Prostate gland (tissue), 2 donors: ENCODE data around the gene EFCAB8. TPM values are rescaled to one million over a fixed set of nuclear protein-coding genes. Genes with fewer than 3 reads are reported as not detected.
A peak's percentile ranks its signal among the peaks of the same experiment; 100 is the strongest.

ENCODE experiments used
- DNase-seq: peaks from one replicate; pipeline ENCODE4 v3.0.0-alpha.2; 2019; ENCODE audit warnings: low spot score
- H3K27ac ChIP-seq, 2 donors: fragments of 200-600 bp; sonication (generic); 2 replicates each; pipeline ENCODE4 v1.5.1; 2017 to 2019
- H3K27me3 ChIP-seq: fragments of 200-600 bp; sonication (generic); replicated peaks from 2 replicates; pipeline ENCODE4 v1.5.1; 2019; ENCODE audit not compliant: insufficient read depth
- H3K36me3 ChIP-seq, 2 donors: fragments of 200-600 bp; sonication (generic); 1 replicate in 1 of 2; 2 replicates in 1 of 2; pipeline versions ENCODE4 v1.5.1 to v1.8.1; 2017 to 2019
- H3K4me1 ChIP-seq: fragments of 200-600 bp; sonication (generic); replicated peaks from 2 replicates; pipeline ENCODE4 v1.5.1; 2019
- H3K4me3 ChIP-seq, 2 donors: fragments of 200-600 bp; sonication (generic); 2 replicates each; pipeline ENCODE4 v1.5.1; 2017 to 2019
- H3K9me3 ChIP-seq: fragments of 200-600 bp; sonication (generic); 2 replicates; pipeline ENCODE4 v1.5.1; 2017
- POLR2A ChIP-seq: fragments of 450-650 bp; IDR thresholded peaks from one replicate; pipeline ENCODE4 v1.6.1; 2016; ENCODE audit warnings: antibody characterized with exemption, mild to moderate bottlenecking
- POLR2AphosphoS5 ChIP-seq: sonication (generic); formaldehyde crosslinking; IDR thresholded peaks from one replicate; pipeline ENCODE4 v1.6.1; 2017; ENCODE audit warnings: antibody characterized with exemption
- WGBS: methylation state at CpG from one replicate; pipeline ENCODE4 v1.1.5; 2018; 5-methylcytosine and 5-hydroxymethylcytosine counted together
- intact Hi-C: fragments of 100-400 bp; cut with DNase I; formaldehyde crosslinking; loops from one replicate; pipeline ENCODE4 v1.14.2; 2022
- total RNA-seq, 2 donors: library from RNA; depleted of rRNA; stranded (reverse); fragments of >200 nt; gene quantifications; one replicate each; pipeline ENCODE4 v1.1.0, GENCODE V29; 2016
- TF ChIP-seq, protein P1 (sequence below), 4 experiments: fragments of 200-600 bp in 2 of 4; fragments of 450-650 bp in 2 of 4; sonication (generic) in 2 of 4; IDR thresholded peaks; 1 replicate in 3 of 4; 2 replicates in 1 of 4; pipeline ENCODE4 v1.5.1; 2016 to 2019; ENCODE audit warnings: antibody characterized with exemption in 4 of 4, mild to moderate bottlenecking in 2 of 4, moderate library complexity in 2 of 4

EFCAB8 gene
- total RNA-seq, 2 donors from 2014 or later, result 0.87 to 1.8 TPM

DNA sequence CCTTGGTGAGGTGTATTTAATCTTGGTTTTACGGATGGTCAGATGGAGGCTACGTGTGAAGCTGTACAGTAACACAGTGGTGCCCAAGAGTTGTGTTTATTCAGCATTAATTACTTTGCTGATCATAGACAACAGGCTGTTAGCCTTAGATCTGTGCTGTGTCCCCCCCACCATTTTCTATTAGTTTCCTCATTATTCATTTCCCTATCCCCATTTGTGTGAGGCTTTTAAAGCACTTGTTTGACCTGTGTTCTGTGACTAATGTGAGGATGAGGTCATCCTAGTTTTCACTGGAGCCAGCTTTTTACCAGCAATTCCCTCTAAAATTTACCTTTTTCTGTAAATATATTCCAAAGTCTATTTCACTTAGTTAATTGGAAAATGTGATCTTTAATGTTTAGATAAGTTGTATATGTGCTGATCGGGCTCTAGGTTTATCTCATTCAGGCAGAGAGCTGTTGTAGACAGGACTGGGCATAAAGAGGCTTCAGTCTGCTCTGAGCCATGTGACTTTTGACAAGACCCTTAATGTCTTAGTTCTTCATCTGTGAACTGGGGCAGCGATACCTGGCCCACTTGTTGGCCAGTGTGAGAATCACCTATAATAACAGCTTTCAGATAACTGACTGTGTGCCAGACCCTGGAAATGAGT is 30.6 kb upstream of the EFCAB8 start:
- 76% methylated on average over 4 of the region's 4 CpGs for WGBS
- no peaks in the 10 kb centered on the region for H3K36me3 ChIP-seq
- DNase-seq, result no peak
- peaks cover 5% of the 10 kb centered on the region for H3K4me1 ChIP-seq
- no peaks in the 10 kb centered on the region for H3K27me3 ChIP-seq
- H3K27ac ChIP-seq, result peak overlapping the region in 1 of 2 donors; percentile 51
- TF ChIP-seq, protein P1, sequence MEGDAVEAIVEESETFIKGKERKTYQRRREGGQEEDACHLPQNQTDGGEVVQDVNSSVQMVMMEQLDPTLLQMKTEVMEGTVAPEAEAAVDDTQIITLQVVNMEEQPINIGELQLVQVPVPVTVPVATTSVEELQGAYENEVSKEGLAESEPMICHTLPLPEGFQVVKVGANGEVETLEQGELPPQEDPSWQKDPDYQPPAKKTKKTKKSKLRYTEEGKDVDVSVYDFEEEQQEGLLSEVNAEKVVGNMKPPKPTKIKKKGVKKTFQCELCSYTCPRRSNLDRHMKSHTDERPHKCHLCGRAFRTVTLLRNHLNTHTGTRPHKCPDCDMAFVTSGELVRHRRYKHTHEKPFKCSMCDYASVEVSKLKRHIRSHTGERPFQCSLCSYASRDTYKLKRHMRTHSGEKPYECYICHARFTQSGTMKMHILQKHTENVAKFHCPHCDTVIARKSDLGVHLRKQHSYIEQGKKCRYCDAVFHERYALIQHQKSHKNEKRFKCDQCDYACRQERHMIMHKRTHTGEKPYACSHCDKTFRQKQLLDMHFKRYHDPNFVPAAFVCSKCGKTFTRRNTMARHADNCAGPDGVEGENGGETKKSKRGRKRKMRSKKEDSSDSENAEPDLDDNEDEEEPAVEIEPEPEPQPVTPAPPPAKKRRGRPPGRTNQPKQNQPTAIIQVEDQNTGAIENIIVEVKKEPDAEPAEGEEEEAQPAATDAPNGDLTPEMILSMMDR (IDR thresholded peaks at IDR 0.05), result no peak
- TF ChIP-seq POLR2A (no peak), POLR2AphosphoS5 (no peak)
- no peak overlapping the region for H3K4me3 ChIP-seq
- H3K9me3 ChIP-seq, result no peaks in the 10 kb centered on the region
- intact Hi-C loops, result no loop called here

DNA sequence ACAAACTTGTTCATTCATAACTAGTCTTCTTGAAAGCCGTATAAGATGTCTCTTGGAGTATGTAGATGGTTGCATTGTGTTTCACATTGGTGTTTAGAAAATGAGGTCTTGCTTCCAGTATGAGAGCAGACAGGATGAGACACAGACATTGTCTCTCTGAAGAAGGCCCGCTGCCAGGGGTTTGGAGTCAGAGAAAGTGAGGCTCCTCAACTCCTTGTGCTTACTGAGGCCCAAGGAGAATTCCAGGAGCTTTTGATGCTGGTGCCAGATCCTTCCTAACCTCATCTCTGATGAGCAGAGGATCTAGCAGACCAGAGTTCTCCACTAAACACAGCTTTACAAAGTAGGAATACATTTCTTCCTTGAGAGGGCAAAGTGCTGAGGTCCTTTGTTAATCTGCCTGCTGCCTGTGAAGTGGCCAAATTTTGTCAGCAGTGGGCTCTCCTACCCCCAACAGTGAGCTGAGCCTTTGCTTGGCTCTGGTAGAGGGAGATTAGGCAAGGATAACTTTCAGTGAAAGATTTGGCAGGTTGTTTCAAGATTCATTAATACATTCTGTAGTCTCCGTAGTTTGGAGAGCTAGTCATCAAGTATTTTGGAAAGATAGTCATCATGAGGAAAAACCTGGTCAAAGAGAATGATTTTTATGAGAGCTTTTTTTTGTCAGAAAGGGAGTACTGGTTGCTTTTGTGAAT is 29.3 kb upstream of the EFCAB8 start:
- Histone ChIP-seq H3K9me3 (no peaks in the 10 kb centered on the region), H3K36me3 (no peaks in the 10 kb centered on the region), H3K27ac (peak overlapping the region; percentile 2 to 75), H3K4me3 (no peak overlapping the region), H3K27me3 (no peaks in the 10 kb centered on the region), H3K4me1 (peaks cover 2% of the 10 kb centered on the region)
- TF ChIP-seq POLR2A, result no peak
- no peak for TF ChIP-seq POLR2AphosphoS5
- TF ChIP-seq, protein P1 (IDR thresholded peaks at IDR 0.05), result no peak
- WGBS, result 48% methylated on average over 3 of the region's 3 CpGs
- no peak for DNase-seq
- intact Hi-C loops, result no loop called here

DNA sequence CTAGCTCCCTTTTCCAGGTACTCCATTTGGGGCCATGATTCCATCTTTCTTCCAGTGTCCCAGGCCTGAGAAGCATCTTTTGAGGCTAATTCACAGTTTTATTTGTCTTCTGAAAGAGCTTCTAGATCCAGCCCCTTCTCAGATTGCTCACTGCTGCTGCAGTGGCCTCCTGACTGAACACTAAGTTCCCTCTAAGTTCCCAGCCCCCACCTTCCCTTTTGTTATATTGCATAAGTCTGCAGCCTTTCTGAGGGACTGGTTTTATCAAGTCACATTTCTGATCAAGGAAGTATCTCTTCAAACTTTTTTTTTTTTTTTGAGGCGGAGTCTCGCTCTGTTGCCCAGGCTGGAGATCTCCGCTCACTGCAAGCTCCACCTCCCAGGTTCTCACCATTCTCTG is 28.3 kb upstream of the EFCAB8 start:
- no peaks in the 10 kb centered on the region for H3K36me3 ChIP-seq
- peak overlapping the region; percentile 13 to 75 for H3K27ac ChIP-seq
- H3K27me3 ChIP-seq, result no peaks in the 10 kb centered on the region
- H3K9me3 ChIP-seq, result no peaks in the 10 kb centered on the region
- peaks cover 2% of the 10 kb centered on the region for H3K4me1 ChIP-seq
- TF ChIP-seq, protein P1 (IDR thresholded peaks at IDR 0.05), result no peak
- peak; percentile 58 for TF ChIP-seq POLR2AphosphoS5
- 83% methylated on average over 3 of the region's 3 CpGs for WGBS
- no peak overlapping the region for H3K4me3 ChIP-seq
- intact Hi-C loops, result no loop called here
- peak; percentile 62 for DNase-seq

DNA sequence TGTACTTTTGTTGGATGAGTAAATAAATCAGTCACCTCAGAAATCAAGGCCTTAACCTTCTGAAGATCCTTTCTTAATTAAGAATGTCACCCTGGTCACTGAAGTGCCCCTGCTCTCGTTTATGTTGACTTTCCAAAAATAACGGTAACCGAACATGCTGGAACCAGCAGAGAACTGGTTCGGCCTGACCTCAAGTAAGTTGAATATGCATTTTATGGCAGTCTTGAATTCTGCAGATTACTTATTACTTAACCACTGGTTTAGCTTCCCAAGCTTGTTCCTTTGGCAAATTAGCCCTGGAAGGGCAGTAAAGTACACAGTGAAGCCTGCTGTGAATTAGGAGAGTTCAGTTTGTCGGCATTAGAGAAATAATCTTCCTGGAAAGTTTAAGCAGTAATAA is 26.7 kb upstream of the EFCAB8 start:
- TF ChIP-seq POLR2AphosphoS5, result peak; percentile 85
- TF ChIP-seq POLR2A, result no peak
- TF ChIP-seq, protein P1 (IDR thresholded peaks at IDR 0.05), result no peak
- peak; percentile 55 for DNase-seq
- no peaks in the 10 kb centered on the region for H3K27me3 ChIP-seq
- peaks cover 2% of the 10 kb centered on the region for H3K4me1 ChIP-seq
- peak overlapping the region; percentile 45 to 76 for H3K27ac ChIP-seq
- no peaks in the 10 kb centered on the region for H3K9me3 ChIP-seq
- peaks cover 0 to 3% of the 10 kb centered on the region in 2 donors for H3K36me3 ChIP-seq
- 24% methylated on average over 5 of the region's 5 CpGs for WGBS
- H3K4me3 ChIP-seq, result no peak overlapping the region
- intact Hi-C loops, result no loop called here

DNA sequence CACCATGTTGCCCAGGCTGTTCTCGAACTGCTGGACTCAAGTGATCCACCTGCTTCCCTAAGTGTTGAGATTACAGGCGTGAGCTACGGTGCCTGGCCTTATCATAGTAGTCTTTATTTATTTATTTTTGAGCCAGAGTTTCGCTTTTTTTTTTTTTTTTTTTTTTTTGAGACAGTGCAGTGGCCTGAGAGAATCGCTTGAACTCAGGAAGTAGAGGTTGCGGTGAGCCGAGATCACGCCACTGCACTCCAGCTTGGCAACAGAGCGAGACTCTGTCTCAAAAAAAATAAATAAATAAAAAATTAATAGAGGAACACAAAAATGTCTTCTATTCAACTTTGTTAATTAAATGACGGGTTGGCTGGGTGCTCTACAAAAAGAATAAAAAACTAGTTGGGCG is 26.1 kb upstream of the EFCAB8 start:
- Histone ChIP-seq H3K27ac (peak overlapping the region; percentile 57 to 76), H3K36me3 (peaks cover 0 to 10% of the 10 kb centered on the region in 2 donors), H3K9me3 (no peaks in the 10 kb centered on the region), H3K27me3 (no peaks in the 10 kb centered on the region), H3K4me3 (no peak overlapping the region), H3K4me1 (peaks cover 2% of the 10 kb centered on the region)
- intact Hi-C loops, result no loop called here
- TF ChIP-seq POLR2A, result no peak
- TF ChIP-seq POLR2AphosphoS5, result no peak
- TF ChIP-seq, protein P1 (IDR thresholded peaks at IDR 0.05), result no peak
- DNase-seq, result no peak
- whole genome bisulfite sequencing, result 59% methylated on average over 11 of the region's 11 CpGs
